GM19395 (cell line): Measurements from ENCODE around the gene SLC9C2.
"Not testable (repeated sequence)": the region's sequence is repeated elsewhere in the genome, so short reads cannot be mapped to it uniquely, and the experiment has no call there.

Source experiments
- ATAC-seq: cut with Tn5 transposase; IDR thresholded peaks from one replicate; pipeline ENCODE4 v1.9.1; 2021; ENCODE audit warnings: mild to moderate bottlenecking, moderate library complexity; ENCODE audit not compliant: unreplicated experiment

Gene SLC9C2, protein sequence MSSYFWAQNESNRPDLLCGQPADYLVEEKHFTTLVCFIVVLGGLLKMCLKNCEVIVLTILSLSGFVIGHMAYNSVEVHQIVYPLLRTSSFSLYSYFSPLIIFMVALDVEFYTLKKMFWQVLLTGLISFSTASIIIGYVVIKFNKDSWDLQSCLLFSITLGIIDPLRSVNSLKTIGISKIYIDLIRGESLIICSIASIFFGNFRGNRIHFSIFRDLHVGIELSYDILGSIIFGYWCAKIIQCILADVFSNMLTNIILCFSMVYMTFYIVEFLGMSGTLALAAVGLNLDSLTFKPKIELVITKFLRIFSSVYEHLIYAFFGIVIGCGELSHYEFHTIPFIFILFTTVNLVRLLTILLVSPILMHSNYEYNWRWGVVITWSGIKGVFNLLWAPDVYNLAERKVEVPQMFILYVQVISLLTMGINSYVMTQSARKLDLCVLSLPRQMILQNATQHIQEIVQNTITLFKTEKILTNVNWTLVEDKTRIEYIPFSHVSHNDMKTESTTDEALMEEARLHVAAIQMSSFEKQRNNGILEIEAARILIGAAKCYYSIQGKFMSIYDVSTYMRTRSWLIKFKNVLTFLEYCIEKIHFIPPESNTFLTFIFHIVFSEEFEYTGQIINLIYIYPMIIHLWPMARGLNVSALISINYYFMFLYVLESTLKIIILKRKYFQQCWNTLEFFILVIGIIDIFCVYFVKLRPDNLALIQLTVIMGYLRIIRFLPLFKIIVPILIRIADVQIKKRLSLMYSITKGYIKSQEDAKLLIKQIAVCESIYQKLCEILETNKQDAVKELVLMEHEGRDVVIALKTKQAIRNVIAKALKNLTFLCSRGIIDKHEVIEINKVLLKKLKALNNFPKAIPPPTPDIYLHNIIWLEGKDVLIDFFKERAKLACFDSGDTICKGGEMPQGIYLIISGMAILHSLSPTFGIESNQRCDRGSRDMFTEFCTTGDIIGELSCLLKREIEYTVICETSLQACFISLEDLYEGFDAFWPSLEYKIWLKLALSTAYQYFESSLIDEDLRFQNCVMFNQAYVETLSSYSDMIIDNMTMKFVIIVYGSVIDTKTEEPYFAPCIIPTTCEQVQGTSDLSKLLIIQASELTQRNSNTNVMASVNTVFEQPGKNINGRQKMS

DNA sequence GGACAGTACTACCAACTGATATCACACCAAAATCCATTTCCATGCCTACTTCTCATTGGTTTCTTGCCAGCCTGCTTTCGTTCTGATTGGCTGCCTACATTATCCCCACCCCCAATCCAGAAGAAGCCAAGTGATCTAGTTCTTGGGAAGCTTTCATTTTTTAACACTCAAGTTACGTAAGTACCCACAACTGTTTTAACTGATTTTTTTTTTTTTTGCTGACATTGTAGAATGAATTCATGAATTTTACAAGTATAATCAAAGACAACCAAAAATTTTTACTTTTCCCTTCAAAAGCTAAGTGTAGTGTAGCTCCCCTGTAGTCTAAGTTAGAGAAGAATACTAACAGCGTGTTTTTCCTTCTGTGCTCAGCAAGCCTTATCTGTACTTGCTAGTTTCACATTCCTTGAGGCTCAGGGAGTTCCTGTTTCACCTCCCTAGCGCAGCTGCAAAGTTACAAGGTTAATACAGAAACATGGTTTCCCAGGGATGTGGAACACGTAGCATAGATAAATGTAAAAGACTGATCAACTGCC, at the start of gene SLC9C2:
TSS of gene SLC9C2 (minus strand) at position 17 of the 536 bp plus-strand sequence. CDS start 1,296 bp downstream, outside the sequence.
- no peak for ATAC-seq

DNA sequence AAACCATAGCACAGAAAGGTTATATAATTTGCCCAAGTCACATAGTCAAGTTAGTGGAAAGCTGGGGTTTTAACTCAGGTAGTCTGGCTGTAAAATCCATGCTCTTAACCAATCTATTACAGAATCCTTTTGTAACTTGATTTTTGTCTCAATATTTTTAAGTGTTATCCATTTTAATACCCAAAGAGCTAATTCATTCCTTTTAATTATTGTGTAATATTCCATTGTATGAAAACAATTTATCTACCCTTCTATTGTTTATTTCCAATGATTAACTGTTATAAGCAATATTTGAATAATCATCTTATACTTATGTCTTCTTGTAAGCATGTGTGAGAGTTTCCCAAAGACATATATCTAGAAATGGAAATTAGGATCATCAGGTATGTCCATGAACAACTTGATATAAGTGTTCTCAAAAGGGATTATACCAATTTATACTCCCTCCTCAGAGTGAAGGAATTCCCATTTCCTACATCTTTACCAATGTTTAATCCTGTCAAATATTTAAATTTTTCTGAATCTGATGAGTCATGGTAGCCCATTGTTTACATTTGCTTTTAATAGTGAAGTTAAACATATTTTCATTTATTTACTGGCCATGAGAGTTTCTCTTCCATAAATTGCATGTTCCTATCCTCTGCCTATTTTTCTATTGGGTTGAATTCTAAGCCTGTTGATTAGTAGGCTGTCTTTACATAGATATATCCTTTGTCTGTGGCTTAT, 46.2 kb upstream of the SLC9C2 start:
- ATAC-seq = no peak

DNA sequence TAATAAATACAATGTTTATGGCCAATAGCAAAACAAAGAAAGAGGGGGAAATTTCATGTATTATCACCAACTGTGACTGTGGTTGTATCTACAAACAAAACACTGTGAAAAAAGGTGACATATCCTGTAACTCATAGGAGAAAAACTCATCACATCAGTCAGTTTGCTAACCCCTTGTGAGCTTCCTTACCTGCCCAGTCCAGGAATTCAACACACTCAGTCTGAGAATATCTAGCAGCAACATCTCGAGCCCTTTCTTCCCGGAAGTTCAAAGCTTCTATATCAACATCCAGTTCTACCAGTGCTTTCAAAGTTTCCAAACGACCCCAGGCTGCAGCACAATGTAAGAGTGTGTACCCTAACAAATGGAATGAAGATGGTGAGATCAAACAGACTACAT, 43.8 kb upstream of the SLC9C2 start:
- no peak for ATAC-seq

DNA sequence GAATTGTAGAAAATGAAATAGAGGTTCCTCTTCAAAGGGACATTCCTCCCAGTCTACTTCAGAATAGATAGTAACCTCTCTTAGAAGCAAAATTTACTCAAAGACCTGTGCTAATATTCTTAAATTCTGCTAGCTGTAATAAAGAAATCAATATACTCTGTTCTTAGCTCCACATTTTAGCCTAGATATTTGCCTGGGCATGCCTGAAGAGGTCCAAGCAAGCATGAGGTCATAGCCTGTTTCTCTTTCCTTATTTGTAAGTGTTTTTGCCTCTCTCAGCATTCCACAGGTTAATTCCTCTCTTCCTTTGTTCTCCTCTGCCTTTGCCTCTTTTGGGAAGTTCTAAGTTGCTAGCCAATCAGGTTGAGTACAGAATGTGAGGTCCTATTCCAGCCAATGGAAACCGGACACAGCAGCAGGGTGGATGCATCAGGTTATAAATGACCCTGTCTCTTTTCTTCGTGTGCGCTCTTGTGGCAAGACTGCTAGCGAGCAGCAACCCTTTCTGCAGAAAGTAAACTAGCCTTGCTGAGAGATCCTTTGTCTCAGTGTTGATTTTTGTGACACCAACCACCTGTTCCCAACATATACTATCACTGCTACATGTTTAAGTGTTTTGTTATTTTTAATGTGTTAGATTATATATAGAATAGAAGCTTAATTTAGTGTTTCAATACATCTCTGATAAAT, 39.7 kb upstream of the SLC9C2 start:
- not testable (repeated sequence) for ATAC-seq

DNA sequence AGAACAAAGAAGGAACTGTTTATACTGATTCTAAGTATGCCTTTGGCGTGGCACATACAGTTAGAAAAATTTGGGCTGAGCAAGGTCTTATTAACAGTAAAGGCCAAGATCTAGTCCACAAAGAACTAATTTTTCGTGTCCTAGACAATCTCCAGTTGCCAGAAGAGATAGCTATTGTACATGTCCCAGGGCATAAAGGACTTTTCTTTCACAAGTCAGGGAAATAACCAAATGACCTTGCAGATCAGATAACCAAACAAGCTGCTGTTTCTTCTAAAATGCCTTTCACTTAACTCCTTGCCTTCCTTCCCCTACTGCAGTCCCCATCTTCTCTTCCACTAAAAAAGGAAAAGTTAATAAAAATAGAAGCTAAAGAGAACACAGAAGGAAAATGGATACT, 36.2 kb upstream of the SLC9C2 start:
- no peak for ATAC-seq

DNA sequence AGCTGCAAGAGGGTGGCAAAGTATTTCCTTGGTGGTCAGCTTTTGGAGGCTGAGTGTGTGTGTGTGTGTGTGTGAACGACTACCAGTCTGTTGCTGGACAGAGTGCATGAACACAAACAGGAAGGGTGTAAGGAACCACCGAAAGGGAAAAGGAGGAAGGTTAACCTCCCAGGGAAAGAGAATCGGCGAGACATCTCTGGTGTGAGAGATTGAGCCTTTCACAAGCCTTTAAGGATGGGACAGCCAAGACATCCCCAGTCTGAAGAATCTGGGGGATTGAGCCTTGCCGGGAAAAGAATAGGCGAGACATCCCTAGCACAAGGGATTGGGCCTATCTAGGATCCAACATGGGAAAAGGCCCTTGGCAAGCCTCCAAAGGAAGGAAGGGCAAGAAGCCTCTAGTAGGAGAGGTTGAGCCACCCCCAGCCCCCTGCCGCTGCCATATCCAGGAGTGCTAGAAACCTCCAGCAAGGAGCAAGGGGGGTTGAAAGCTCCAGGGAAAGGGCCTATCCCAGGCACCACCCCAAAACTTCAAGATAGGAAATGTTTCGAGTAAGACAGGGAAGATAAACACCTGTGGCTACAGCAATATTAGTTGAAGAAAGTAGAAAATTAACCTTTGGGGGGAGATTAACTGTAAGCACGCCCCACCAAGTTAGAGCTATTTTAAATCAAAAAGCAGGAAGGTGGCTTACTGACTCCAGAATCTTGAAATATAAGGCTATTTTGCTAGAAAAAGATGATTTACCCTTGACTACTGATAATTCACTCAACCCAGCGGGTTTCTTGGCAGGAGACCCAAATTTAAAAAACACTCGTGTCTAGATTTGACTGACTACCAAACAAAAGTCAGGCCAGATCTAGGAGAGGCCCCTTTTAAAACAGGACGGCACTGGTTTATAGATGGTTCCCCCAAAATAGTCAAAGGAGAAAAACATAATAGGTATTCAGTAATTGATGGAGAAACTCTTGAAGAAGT, 35.5 kb upstream of the SLC9C2 start:
- ATAC-seq = no peak

DNA sequence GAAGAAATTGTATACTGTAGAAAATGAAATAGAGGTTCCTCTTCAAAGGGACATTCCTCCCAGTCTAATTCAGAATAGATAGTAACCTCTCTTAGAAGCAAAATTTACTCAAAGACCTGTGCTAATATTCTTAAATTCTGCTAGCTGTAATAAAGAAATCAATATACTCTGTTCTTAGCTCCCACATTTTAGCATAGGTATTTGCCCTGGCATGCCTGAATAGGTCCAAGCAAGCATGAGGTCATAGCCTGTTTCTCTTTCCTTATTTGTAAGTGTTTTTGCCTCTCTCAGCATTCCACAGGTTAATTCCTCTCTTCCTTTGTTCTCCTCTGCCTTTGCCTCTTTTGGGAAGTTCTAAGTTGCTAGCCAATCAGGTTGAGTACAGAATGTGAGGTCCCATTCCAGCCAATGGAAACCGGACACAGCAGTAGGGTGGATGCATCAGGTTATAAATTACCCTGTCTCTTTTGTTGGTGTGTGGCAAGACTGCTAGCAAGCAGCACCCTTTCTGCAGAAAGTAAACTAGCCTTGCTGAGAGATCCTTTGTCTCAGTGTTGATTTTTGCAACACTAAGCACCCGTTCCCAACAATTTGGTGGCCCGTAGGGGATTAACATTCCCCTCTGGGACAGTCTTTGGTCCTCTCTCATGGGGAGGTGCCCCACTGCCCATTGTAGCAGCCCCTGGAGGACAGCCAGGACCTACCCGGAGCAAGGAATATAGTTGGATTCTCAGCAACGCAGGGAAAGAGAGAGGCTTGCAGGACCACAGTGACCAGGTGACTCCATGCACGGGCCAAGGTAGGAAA, 34.6 kb upstream of the SLC9C2 start:
- not testable (repeated sequence) for ATAC-seq

DNA sequence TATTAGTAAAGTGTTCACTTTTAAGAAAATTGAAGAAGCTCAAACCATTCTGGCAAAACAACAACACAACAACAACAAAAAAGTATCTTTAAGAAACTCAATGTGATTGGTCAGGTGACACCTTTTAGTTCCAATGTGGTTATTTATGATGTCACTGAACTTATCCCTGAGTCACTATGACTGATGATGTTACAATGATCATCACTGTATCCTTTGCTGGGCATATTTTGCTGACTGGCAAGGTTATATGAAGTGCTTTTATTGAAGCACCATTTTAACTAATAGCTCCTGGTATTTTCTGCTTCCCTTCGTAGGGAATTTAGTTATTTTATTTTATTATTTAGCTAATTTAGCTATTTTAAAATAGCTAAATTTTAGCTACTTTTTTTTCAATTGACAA, 32.2 kb upstream of the SLC9C2 start, which contains the start of gene TEX50:
TSS of gene TEX50 (plus strand) at position 223 of the 400 bp plus-strand sequence. CDS start 184 bp downstream, outside the sequence.
- no peak for ATAC-seq

DNA sequence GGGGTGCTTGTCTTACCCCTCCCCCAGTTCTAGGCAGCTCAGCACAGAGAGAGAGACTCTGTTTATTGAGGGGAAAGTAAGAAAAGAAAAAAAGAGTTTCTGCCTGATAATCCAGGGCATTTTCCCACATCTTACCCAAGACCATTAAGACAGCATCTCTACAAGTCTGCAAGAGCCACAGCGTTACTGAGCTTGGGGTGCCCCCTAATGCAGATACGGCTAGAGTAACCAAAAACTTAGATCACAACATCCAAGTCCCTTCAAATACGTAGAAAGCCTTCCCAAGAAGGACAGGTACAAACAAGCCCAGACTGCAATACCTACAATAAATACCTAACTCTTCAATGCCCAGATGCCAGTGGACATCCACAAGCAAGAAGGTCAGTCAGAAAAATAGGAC, 26.0 kb upstream of the SLC9C2 start:
- no peak for ATAC-seq

DNA sequence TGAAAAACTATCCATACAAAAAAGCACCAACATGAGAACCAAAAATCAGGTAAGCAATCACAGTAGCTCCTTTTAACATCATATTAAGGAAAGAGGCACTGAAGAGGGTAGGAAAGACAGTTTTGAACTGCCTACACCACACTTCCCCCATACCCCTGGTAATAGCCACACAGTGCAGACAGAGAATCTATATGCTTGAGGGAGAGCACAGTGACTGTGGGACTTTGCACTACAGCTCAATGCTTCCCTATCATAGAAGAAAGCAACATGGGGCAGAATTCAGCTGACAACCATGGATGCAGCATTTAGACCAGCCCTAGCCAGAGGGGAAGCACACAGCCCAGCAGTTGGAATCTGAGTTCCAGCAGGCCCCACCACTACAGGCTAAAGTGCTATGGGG, 24.4 kb upstream of the SLC9C2 start:
- no peak for ATAC-seq

DNA sequence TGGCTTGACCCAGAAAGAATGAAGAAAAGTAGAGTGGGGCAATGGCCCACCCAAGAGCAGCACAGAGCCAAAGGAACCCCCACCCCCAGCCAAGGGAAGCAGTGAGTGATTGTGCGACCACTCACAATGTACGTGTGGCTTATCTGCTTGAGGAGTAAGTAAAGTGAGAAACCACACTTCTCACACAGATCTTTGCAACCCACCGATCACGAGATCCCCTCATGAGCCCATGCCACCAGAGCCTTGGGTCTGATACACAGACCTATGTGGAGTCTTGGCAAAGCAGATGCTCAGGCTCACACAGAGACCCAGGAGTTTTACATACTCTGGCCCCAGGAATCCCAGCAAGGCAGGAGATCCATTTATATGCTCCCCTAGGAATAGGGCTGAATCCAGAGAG, 14.0 kb upstream of the SLC9C2 start:
- no peak for ATAC-seq

DNA sequence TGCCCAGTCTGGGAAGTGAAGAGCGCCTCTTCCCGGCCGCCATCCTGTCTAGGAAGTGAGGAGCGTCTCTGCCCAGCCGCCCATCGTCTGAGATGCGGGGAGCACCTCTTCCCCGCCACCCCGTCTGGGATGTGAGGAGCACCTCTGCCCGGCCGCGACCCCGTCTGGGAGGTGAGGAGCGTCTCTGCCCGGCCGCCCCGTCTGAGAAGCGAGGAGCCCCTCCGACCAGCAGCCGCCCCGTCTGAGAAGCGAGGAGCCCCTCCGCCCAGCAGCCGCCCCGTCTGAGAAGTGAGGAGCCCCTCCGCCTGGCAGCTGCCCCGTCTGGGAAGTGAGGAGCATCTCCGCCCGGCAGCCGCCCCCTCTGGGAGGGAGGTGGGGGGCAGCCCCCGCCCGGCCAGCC, 10.2 kb upstream of the SLC9C2 start:
- ATAC-seq = not testable (repeated sequence)

DNA sequence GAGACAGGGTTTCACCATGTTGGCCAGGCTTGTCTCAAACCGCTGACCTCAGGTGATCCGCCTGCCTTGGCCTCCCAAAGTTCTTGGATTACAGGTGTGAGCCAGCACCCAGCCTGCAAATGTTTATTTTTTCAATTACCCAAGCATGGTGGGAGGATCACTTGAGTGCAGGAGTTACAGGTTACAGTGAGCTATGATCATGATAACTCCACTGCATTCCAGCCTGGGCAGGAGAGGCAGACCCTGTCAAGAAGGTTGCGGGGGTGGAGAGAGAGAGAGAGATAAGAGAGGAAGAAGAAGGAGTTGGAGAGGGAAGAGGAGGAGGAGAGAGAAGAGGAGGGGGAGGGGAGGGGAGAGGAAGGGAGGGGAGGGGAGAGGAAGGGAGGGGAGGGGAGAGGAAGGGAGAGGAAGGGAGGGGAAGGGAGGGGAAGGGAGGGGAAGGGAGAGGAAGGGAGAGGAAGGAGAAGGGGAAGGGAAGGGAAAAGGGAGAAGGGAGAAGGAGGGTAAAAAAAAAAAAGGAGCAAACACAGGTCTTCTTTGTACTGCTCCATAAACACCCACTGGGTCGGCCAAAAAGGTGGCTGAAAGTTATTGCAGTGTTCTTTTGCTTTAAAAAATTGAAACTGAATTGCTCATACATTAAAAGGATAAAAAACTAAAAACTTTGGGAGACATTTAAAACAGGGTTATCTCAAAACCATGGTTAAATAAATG, 5.8 kb upstream of the SLC9C2 start:
- ATAC-seq = no peak

DNA sequence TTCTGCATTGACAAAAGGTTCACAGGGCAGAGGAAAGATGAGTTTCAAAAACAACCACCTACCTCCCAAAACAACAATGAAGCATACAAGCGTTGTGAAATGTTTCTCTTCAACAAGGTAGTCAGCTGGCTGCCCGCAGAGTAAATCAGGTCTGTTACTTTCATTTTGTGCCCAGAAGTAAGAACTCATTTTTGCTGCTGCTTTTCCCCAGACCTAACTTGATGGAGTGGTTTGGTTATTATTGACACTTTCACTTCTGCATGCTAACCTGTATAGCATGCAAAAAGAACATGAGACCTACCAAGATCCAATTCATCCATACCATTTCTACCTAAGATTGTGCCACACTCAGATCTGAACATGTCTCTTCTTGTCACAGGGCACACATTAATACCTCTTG, 1.3 kb downstream of the SLC9C2 start:
- peak; percentile 91 for ATAC-seq

DNA sequence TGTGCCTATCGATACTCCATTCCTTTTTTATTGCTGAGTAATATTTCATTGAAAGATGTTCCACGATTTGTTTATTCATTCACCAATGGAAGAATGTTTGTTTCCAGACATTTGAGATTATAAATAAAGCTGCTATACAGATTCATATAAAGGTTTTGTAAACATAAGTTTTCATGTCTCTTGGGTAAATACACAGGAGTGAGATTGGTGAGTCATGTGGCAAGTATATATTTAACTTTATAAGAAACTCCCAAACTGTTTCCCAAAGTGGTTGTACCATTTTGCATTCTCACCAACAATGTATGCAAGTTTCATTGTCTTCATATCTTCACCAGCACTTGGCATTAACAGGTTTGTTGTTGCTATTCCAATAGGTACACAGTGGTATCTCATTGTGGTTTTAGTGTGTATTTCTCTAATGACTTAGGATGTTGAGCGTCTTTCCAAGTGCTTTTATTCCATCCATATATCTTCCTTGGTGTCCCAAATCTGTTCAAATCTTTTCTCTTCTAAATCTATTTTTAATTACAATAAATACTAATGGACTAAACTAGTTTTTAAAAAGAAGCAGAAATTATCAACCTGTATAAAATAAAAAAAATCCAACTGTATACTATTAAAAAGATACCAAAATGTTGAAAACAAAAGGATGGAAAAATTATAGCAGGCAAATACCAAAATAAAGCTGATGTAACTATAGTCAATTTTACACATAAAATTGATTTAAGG, 6.6 kb downstream of the SLC9C2 start:
- no peak for ATAC-seq

DNA sequence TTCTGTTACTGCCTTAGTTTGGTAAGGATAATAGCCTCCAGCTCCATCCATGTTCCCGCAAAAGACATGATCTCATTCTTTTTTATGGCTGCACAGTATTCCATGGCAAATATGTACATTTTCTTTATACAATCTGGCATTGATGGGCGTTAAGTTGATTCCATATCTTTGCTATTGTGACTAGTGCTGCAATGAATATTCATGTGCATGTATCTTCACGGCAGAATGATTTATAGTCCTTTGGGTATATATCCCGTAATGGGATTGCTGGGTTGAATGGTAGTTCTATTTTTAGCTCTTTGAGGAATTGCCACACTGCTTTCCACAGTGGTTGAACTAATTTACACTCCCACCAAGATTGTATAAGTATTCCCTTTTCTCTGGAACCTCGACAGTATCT, 11.7 kb downstream of the SLC9C2 start:
- not testable (repeated sequence) for ATAC-seq
